ENCODE measurements around the gene FKBP5.

DNA sequence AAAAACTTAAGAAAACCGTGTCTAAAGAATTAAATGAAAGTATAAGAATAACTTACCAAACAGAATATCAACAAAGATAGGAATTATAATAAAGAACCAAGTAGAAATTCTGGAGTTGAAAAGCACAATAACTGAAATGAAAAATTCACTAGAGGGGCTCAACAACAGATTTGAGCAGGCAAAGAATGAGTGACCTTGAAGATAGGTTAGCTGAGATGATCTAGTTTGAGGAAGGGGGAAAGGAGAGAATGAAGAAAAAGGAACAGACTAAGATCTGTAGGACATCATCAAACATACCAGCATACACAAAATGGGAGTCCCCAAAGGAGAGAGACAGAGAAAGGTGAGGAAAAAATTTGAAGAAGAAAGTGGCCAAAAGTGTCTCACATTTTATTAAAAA is 138.3 kb downstream of the FKBP5 start:
- TF ChIP-seq, protein P1, sequence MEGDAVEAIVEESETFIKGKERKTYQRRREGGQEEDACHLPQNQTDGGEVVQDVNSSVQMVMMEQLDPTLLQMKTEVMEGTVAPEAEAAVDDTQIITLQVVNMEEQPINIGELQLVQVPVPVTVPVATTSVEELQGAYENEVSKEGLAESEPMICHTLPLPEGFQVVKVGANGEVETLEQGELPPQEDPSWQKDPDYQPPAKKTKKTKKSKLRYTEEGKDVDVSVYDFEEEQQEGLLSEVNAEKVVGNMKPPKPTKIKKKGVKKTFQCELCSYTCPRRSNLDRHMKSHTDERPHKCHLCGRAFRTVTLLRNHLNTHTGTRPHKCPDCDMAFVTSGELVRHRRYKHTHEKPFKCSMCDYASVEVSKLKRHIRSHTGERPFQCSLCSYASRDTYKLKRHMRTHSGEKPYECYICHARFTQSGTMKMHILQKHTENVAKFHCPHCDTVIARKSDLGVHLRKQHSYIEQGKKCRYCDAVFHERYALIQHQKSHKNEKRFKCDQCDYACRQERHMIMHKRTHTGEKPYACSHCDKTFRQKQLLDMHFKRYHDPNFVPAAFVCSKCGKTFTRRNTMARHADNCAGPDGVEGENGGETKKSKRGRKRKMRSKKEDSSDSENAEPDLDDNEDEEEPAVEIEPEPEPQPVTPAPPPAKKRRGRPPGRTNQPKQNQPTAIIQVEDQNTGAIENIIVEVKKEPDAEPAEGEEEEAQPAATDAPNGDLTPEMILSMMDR (IDR thresholded peaks at IDR 0.05; ENCODE audit: insufficient read depth, low read length): no peak
- TF ChIP-seq POLR2AphosphoS5 (IDR thresholded peaks at IDR 0.05; ENCODE audit: low read depth) (no peak), GABPA (IDR thresholded peaks at IDR 0.05; ENCODE audit: low read depth) (no peak)
- TF ChIP-seq, protein P2, sequence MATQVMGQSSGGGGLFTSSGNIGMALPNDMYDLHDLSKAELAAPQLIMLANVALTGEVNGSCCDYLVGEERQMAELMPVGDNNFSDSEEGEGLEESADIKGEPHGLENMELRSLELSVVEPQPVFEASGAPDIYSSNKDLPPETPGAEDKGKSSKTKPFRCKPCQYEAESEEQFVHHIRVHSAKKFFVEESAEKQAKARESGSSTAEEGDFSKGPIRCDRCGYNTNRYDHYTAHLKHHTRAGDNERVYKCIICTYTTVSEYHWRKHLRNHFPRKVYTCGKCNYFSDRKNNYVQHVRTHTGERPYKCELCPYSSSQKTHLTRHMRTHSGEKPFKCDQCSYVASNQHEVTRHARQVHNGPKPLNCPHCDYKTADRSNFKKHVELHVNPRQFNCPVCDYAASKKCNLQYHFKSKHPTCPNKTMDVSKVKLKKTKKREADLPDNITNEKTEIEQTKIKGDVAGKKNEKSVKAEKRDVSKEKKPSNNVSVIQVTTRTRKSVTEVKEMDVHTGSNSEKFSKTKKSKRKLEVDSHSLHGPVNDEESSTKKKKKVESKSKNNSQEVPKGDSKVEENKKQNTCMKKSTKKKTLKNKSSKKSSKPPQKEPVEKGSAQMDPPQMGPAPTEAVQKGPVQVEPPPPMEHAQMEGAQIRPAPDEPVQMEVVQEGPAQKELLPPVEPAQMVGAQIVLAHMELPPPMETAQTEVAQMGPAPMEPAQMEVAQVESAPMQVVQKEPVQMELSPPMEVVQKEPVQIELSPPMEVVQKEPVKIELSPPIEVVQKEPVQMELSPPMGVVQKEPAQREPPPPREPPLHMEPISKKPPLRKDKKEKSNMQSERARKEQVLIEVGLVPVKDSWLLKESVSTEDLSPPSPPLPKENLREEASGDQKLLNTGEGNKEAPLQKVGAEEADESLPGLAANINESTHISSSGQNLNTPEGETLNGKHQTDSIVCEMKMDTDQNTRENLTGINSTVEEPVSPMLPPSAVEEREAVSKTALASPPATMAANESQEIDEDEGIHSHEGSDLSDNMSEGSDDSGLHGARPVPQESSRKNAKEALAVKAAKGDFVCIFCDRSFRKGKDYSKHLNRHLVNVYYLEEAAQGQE (IDR thresholded peaks at IDR 0.05; ENCODE audit: insufficient replicate concordance, low read depth): no peak
